Measurements from ENCODE around the gene RELN.

RELN gene

DNA sequence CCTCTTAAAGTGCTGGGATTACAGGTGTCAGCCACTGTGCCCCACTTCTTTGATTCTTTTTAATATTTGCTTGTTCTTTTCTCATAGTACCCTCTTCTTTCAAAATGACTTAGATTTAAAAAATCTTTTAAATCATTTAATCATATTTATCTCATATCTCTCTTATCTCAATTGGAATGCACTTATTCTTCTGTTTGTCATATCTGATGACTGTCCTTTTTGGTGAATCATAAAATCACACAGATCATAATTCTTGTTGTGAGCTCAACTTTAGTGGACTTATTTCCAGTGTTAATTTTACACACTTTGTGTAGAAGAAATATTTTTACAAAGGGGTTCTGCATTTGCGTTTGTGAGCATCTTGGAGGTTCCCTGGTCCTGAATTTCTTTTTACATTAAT lies 323.1 kb downstream of the RELN start:
- DNase-seq, result no peak

DNA sequence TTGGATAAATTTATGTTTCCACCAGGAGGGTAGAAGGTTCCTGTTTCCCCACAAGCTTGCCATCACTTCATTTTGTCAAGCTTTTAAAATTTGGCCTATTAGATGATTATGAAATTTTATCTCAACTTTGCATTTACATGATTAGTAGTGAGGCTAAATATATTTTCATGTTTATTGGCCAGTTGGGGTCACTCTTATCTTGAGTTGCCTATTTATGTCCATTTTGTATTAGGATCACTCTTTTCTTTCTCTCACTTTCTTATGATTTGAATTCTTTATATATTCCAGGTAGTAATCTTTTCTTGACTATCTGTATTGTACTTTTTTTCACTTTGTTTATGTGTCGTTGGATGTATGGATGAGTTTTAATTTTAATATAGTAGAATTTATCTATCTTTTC lies 324.9 kb downstream of the RELN start:
- no peak for DNase-seq

DNA sequence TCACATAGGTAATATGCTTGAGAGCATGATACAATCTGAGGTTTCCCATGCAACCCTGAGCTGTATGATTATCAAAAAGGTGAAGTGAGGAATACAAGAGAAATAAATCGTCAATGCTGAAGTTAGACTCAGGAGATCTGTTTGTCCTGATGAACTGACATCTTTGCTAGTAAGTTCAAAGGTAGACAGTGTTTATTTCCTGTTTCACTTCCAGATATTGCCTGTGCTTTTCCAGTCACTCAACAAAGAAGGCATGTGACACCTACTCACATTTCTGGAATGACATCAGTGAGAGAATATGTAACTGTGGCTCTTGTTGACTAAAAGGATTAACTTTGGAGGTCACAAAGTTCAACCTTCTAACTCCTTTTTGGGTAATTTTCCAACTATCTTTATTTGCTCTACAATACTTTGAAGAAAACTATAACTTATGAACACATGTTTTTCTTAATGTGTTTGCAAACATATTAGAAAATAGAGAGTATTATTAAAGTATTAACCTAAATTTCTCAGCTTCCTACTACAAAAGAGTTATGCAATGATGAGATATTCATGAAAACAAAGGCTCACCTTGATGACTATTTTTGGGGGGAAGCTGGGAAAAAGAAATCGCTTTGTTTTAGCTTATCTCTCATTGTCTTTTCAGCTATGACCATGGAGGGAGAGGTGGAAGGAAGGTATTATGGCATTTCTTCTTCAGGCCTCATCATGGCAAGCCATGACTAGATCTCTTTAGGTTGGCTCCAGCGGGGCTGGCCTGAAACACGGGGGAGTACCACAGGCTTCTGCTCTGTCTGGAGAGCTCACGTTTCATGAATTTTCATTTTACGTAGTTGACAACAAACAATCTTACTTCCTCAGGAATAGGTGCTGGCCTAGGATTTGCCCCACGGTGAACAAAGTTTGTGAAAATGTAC lies 328.7 kb downstream of the RELN start:
- DNase-seq, result no peak

DNA sequence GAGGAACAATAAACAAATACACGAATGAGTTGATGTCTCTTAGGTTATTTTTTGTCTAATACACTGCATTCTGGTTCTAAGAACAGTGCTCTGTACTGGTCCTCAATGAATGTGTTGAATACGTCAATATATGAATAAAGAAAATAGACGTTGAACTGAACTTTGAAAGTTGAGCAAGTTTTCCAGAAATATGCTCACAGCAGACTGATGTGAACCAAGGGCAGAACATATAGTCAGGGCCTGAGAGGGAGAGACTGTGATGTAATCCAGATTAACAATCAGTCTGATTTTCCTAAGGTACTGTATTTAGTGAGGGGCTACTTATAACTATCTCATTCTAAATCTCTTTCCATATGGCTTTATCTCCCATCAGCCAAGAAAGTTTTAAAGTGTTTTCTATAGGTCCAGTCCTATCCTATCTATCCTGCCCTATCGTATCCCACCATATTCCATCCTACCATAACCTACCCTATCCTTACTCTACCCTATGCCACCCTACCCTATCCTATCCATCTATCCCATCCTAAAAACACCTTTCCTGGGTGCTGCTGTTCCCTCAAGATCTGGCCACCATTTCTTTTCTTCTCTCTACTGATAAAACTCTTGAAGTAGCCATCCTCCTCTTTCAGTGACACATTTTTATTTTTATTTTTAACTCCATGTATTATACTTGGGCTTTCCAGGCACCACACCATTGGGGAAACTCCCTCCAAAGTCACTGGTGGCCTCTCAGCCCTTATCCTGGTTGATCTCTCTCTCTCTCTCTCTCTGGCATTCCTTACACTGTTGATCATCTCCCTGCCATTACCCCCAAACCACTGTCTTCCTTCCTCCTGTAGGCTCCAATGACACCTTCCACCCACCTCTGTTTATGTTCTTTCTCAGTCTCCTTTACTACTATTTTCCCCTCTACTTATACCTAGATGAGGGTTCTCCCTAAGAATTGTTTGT lies 331.1 kb downstream of the RELN start:
- DNase-seq, result no peak

DNA sequence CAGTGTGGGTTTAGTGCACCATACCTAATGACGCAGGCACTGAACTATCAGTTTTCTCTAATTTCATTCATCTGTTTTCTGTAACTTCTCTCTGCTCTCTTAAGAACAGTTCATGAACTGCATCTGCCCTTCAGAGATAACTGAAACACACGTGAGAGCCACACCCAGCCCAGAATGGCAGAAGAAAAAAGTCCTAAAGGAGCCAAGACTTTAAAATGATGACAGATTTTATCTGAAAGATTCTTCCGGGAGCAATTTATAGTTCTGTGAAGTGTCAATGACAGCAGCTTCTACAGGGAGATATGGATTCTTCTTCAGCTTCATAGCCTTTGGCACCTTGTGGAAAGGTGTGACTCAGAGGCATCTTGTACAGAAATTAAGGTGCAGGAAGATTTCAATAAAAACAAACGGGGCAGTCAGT lies 332.0 kb downstream of the RELN start:
- DNase-seq, result no peak

DNA sequence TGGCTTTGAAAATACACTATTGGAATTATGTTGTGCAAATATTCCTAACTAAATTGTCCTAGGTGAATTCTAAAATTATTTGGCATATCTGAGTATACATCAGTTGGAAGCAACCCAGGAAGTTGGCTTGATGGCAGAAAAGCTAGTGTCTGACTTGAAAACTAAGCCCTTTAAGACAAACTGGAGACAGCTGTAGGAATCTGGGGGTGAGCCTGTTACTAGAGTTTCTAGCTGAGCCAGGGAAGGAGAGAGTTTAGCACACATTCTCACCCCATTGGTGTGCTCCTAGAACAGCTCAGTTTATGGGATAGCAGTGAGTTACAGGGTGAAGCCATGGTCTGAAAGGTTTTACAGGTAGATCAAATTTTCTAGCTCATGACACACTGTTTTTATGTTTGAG lies 333.2 kb downstream of the RELN start:
- no peak for DNase-seq

DNA sequence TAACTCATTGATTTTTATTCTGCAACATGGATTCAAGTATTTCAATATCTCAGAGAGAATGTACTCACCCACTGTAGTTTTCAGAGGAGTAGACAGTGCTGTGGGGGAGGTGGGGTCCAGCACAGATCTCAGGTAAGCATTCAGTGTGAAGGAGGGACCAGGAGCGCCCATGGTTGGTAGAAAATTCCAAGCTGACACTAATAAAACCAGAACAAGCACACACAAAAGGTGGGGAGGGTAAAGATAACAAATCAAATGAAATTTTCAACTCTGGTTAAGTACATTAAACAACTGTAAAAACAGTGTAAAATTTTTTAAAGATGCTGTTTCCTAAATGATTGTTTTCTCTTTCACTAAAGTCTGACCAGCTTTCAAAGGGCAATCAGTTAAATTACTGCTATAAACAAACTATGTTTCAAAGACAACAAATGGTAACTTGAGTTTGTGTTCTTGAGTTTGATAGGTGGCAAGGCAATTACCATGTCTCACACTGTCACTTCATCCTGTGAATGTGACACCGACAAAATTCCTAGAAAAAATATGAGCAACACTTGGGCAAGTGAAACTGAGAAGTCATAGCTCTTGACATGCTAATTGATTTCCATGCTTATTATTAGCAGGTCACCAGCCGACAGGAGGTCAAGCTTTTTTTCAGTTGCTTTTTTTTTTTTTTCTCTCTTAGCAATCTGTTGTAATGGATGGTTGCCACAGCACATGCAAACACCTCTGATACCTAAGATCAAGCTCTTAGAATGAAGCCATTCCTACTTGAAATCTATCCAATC lies 337.7 kb downstream of the RELN start:
- DNase-seq, result no peak

DNA sequence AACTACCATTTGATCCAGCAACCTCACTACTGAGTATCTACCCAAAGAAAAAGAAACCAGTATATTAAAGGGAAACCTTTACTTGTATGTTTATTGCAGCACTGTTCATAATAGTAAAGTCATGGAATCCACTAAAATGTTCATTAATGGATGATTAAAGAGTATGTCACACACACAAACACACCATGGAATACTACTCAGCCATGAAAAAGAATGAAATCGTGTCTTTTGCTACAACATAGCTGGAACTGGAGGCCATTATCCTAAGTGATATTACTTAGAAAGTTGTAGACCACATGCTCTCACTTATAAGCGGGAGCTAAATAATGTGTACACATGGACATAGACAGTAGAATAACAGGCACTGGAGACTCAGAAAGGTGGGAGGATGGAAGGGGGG lies 340.4 kb downstream of the RELN start:
- no peak for DNase-seq

DNA sequence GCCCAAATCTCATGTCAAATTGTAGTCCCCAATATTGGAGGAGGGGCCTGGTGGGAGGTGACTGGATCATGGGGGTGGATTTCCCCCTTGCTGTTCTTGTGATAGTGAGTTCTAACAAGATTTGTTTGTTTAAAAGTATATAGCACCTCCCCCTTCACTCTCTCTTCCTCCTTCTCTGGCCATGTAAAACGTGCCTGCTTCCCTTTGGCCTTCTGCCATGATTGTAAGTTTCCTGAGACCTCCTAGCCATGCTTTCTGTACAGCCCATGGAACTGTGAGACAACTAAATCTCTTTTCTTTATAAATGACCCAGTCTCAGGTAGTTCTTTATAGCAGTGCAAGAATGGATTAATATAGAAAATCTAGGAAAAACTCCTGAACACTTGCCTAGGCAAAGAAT lies 341.3 kb downstream of the RELN start:
- DNase-seq, result no peak

DNA sequence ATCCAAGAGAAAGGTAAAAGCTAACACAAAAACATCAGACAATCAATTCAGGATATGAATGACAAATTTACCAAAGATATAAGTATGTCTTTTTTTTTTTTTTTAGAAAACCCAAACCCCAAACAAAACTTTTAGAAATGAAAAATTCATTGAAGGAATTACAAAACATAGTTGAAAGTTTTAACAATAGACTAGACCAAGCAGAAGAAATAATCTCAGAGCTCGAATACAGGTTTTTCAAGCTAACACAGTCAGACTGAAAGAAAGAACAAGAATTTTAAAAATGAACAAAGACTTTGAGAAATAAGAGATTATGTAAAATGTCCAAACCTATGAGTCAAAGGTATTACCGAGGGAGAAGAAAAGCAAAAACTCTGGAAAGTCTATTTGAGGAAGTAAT lies 345.1 kb downstream of the RELN start:
- DNase-seq, result no peak

DNA sequence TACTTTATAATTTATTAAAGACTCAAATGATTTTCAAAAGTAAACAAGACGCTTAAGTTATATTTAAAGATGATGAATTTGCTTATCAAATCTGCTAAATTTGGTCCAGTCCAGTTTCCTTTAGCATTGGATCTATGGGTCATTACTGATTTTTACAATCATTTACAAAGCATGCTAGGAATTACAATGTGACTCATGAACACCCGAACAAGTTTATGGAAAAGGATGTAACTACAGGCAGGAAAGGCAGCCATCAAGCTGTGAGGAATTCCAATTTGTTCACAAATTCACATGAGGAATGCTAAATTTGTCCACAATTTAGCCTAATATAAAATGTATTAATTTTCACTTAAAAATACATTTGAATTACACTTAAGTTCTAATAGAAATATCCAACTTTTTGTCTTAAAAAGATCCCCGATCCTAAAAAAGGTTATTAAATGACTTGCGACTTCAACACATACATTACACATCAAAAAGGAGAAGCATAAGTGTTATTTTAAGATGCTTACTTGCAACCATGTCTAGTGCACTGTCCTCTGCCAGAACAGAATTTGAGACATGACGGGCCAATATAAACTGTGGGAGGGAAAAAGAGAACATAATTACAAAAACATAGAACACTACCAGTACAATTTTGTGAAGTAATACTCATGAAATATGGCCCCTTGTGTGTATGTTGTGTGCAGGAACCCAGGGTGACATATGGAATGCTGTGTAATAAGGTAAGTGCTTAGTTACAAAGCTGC lies 349.3 kb downstream of the RELN start:
- no peak for DNase-seq

DNA sequence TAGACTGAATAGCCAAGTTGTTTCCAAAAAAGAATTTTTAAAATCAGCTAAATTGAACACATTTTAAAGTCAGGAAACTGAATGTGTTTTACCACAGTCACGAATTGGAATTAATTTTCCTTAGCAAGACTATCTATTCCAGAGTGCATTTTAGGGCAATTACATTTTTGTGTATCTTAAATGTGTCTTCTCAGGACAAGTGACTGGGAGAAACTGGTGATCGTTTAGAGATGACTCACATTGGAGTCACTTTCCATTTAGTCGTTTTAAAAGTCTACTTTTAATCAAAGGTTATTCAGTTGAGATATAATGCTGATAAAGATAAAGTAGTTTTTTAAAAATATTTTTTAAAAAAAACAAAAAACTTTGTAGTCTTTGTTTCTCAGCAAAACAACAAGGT lies 351.7 kb downstream of the RELN start:
- no peak for DNase-seq

DNA sequence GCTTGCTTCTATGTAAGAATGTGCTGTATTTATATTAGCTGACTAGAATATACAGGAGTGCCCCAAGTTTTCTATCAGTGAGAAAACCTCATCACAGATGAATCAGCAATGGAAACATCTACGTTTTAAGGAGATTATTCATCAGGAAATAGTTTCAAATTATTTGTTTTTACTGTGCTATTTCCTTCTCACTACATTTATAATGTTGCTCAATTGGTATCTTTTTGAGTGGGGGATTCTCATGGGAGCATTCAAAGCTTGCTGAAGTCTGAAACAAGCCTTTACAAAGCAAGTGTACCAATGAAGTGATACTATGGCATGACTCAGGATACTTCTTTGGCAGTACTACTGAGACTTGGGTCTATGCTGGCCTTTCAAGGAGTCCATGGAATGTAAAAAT lies 352.4 kb downstream of the RELN start:
- DNase-seq, result no peak

DNA sequence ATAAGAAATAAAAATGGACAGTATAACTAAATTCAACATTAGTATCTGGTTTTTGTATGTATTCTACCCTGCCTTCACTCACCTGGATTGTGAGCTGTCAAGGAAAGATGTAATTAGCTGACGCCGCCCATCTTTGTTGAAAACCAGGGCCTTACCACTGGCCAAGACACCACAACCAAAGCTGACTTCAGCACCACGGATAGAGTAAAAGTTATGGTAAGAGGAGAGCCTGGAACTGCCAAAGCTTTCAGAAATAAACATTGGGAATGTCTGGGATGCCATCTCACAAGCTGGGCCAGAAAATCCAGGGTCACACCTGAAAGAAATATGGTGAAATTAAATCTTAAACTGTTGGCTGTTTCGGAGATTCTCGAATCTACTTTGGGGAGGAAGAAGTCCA lies 353.3 kb downstream of the RELN start:
- no peak for DNase-seq

DNA sequence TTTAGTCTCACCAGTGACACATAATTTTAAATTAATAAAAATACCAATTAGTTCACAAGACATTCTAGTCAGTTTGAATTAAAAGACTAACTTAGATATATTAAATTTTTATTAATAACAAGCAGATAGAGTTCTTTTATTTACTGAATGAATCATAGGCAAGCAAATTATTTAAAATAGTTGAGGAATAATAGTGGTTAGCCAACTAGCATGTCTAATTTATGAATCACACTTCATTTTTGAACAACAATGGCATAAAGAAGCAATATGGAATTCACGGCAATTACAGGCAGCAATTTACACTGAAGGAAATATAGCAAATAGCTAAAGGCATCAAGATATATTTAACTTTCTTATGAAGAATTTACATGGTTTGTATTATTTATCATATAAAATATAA lies 356.5 kb downstream of the RELN start:
- DNase-seq, result no peak

DNA sequence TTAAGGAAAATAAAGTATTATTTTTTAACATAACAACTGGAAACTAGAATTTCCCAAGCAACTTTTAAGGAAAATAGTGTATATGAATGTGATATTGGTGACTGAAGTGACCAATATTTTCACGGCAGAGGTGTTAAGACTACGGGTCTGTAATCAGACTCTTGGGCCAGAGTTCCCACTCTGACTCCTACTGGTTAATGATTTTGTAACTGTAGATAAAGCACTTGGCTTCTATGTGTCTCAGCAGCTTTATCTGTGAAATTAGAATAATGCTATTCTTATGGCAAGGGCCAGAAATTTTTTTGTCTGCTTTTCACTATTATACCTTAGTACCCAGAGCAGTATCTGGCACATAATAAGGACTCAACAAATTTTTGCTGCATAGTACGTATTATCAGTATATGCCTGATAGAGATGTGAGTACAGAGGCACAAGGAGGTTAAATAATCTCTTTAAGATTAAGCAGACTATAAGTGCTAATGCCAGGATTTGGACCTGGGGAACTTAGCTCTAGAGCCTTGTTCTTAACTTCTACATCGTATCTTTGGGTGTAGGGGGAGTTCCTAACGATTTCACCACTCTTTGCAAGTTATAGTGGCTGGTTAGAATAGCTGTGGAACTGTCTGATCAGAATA lies 357.3 kb downstream of the RELN start:
- no peak for DNase-seq

DNA sequence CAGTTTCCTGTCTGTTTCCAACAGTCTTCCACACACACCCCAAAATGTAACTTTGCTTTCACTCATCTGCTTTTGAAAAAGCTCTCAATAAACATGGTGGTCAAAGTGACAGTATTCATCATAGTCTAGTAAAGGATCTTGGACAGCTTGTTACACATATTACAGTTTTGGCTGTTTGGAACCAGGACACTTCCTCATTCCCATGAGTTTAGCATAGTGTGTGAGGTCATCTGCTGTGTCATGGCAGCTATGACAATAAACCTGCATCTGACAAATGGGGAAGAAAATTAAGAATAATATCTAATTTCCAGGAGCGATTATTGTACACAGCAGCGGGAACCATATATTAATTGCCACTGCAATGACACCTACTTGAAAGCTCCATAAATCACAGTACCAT lies 359.1 kb downstream of the RELN start:
- no peak for DNase-seq

DNA sequence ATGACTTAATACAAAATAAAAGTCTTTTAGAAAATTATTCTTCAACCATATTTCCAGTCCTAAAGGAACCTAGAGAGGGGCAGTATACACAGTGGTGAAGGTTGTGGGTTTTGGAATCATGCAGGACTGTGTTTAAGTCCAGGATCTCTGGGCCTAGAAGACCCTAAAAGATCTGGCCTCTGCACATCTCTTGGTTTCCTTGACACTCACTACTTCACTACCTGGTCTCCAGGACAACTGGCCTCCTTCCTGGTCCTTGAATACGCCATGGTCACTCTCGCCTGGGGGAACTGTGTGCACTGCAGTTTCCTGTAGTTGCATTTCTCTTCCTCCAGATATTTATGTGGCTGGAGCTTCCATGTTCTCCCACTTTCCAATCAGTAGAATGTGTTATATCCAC lies 360.7 kb downstream of the RELN start:
- no peak for DNase-seq

DNA sequence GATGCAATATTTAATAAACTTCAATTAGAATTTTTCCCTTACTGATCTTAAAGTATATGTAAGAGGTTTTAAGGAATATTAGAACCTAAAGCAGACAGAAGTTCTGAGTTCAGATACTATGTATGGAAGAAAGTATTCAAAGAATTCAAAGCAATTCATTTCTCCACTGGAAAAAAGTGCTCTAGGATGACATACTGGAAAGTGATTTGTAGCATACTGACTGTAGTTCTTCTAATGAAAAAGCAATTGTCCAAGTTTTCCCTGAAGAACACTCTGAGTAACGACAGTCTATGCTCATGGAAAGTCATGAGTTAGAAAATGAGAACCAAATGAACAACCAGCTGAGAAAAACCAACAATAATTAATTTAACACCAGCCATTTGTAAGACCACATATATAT lies 362.7 kb downstream of the RELN start:
- no peak for DNase-seq

DNA sequence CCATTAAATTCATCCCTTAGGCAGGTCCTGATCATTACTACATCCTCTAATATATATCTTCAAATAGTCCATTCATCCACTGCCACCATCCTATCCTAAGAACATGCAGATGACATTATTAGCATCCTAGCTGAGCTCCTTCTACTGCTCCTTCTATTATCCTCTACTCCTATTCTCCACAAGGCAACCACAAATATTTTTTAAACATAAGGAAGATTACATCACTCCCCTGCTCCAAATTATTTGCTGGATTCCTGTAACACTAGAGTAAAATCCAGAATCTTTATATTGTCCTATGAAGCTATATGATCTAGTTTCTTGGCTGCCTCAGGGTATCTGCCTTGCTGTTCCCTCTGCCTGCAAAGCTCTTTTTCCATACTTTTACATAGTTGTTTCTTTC lies 367.2 kb downstream of the RELN start:
- DNase-seq, result no peak

DNA sequence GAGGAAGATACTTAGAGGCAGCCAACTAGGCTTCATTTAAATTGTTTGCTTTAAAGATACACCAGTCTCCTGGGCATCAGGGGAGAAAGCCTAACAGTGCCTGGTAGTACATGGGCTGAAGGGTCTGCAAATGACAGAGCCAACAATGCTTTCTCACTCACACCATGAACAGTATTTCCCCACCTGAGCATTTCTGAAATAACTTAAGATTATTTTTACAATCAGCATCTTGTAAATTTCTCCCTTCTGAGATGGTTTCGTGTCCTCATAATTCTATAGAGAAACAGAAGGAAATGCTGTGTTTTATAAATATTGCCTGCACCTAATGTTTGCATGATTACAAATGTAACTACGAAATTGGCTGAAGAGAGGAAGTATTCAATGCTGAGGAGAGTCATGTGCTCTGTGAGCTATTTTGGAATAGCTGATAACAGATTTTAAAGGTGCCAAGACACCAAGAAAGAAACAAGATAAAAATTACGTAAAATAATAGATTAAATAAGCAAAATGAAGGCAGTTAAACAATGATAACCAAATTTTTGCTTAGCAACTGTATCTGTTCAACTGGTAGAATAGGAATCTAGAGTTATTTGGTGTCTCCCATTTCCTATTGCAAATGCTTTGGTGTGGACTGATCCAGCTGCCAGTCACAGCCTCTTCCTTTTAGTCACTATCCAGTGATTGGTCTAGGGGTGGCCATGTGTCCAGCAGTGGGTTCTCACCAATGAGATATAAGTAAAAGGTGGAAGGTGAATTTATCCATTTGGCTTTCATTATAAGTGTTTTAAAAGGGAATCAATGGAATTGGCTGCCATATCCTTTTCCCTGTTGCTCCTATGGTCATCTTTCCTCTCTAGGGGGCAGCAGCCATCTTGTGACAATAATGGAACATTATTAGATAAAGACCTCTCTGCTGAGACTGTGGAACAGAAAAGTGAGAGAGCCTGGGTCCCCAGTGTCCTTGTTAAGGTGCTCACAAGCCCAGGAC lies 375.5 kb downstream of the RELN start:
- no peak for DNase-seq
